Measurements from ENCODE around the gene DZIP1L. TPM values are rescaled to one million over a fixed set of nuclear protein-coding genes. Genes with fewer than 3 reads are reported as not detected.

The DZIP1L gene
- total and polyA plus RNA-seq, 9 of the 15 experiments (the other 6 are each of a cell fraction or from before 2014, with no cell fraction given) = 0.03 to 1.5 (median 0.48) TPM; not detected in 1

- H3K4me3 ChIP-seq = no peak overlapping the region
- no peaks in the 10 kb centered on the region for H4K20me1 ChIP-seq (replicated peaks; ENCODE audit: control insufficient read depth, insufficient read depth, low read length)
- no TSS peak for BruUV-seq (replicated peaks)
- no peaks in the 10 kb centered on the region for H3K36me3 ChIP-seq (ENCODE audit: control insufficient read depth, insufficient read depth, low read length)
- no peaks in the 10 kb centered on the region for H3K79me2 ChIP-seq (ENCODE audit: control insufficient read depth, insufficient read depth, low read length)
- peaks cover 0 to 16% of the 10 kb centered on the region in 2 experiments; a peak in 2 of 5 replicates for H3K27me3 ChIP-seq (ENCODE audit: control insufficient read depth in 2 of 2, insufficient read depth in 2 of 2, low read length in 2 of 2)
- TF ChIP-seq CBX1 (IDR thresholded peaks at IDR 0.05; ENCODE audit: low read depth) (no peak), ADNP (tag; IDR thresholded peaks at IDR 0.05) (no peak), E2F1 (CRISPR knock-in tag; IDR thresholded peaks at IDR 0.05) (no peak), MAFF (IDR thresholded peaks at IDR 0.05; ENCODE audit: low read length) (no peak), FOXO4 (CRISPR knock-in tag; IDR thresholded peaks at IDR 0.05) (no peak), HMG20B (CRISPR knock-in tag; IDR thresholded peaks at IDR 0.05) (no peak), JUN (IDR thresholded peaks at IDR 0.05; ENCODE audit: borderline replicate concordance, low read depth, low read length) (no peak), JUN (CRISPR knock-in tag; IDR thresholded peaks at IDR 0.05; ENCODE audit: borderline replicate concordance) (no peak), ZNF57 (CRISPR knock-in tag; IDR thresholded peaks at IDR 0.05) (no peak), SRSF9 (IDR thresholded peaks at IDR 0.05; ENCODE audit: borderline replicate concordance, low read depth, low read length) (no peak), ZBTB17 (CRISPR knock-in tag; IDR thresholded peaks at IDR 0.05) (no peak), ZNF212 (CRISPR knock-in tag; IDR thresholded peaks at IDR 0.05) (no peak), GABPA (tag; conservative IDR thresholded peaks at IDR 0.05; ENCODE audit: low read depth) (no peak), ZFP30 (CRISPR knock-in tag; IDR thresholded peaks at IDR 0.05; ENCODE audit: borderline replicate concordance) (no peak), MCM5 (IDR thresholded peaks at IDR 0.05; ENCODE audit: low read depth) (no peak), ZNF609 (CRISPR knock-in tag; IDR thresholded peaks at IDR 0.05; ENCODE audit: borderline replicate concordance) (no peak), SMARCE1 (IDR thresholded peaks at IDR 0.05) (no peak), ZBTB8A (IDR thresholded peaks at IDR 0.05; ENCODE audit: partially characterized antibody) (no peak)
- ATAC-seq = no peak
- in situ Hi-C loops (cut with MboI) (no loop called here), intact Hi-C loops (cut with micrococcal nuclease) (no loop called here)
- H3K27ac ChIP-seq (ENCODE audit: extremely low read depth, low read depth, low read length) = no peak overlapping the region
- DNase-seq (ENCODE audit: extremely low read depth in 1 of 4, low spot score in 3 of 4) = no peak
- H3K9me1 ChIP-seq (ENCODE audit: control insufficient read depth, insufficient read depth, low read length) = no peaks in the 10 kb centered on the region
- H3K4me1 ChIP-seq (replicated peaks in 1 of 2; ENCODE audit: control insufficient read depth in 2 of 2, insufficient read depth in 2 of 2, low read length in 2 of 2) = peaks cover 0 to 6% of the 10 kb centered on the region in 2 experiments; a peak in 1 of 5 replicates
- POLR2A ChIA-PET = interaction anchor here (1.0 kb wide), 1 partner anchor 9 kb away, joined by 3 read pairs; no protein-coding TSS in a partner anchor
- WGBS (ENCODE audit: insufficient coverage, low coverage, missing lambda C conversion rate) = 1% methylated on average over 19 of the region's 19 CpGs
- no peak overlapping the region for H3K9ac ChIP-seq (ENCODE audit: insufficient read depth in 1 of 2, low read depth in 2 of 2, low read length in 2 of 2)
- H3K4me2 ChIP-seq (ENCODE audit: insufficient read depth, low read length) = no peak overlapping the region
- no peak for FAIRE-seq
- no peaks in the 10 kb centered on the region for H3K9me3 ChIP-seq (replicated peaks; ENCODE audit: control insufficient read depth, insufficient read depth, low read depth, low read length)
- CTCF ChIA-PET (ENCODE audit: low intra/inter-chr PET ratio) = no interaction called here
- no peak overlapping the region for H2AFZ ChIP-seq (ENCODE audit: low read depth, low read length)
These were observed 11.9 kb downstream of the DZIP1L start for GRCh38 chr3:138103466-138103865.

Measured in K562 (cell line).